Sciatic nerve (tissue), 2 donors: Measurements from ENCODE around the gene PPP1R16B. TPM values are rescaled to one million over a fixed set of nuclear protein-coding genes. Genes with fewer than 3 reads are reported as not detected.

ENCODE experiments used
- ATAC-seq: fragments of 200-7000 bp; cut with Tn5 transposase; one replicate; pipeline ENCODE4 v1.9.1; 2020; ENCODE audit warnings: mild to moderate bottlenecking, moderate library complexity
- DNase-seq: peaks from one replicate; pipeline ENCODE4 v3.0.0-alpha.2; 2020; ENCODE audit warnings: low spot score
- intact Hi-C: fragments of 100-400 bp; cut with DNase I; formaldehyde crosslinking; loops from one replicate; pipeline ENCODE4 v1.14.2; 2022
- total RNA-seq: library from RNA; stranded (reverse); fragmentation: NEBNext Ultra II Directional; extraction: Animal tissue kit (Norgen Biotek cat#: 25700); gene quantifications from one replicate; pipeline ENCODE4 v1.2.1, GENCODE V29; 2021
- donor health status: DM: no; HTN: no; CAD: no.
- donor health status: DM: no; HTN: no; CAD: no.

Gene PPP1R16B
- total RNA-seq, 1 donor from 2014 or later, result 7.5 TPM

GRCh38 chr20:38969708-38970107 lies 164.2 kb downstream of the PPP1R16B start:
- intact Hi-C loops, result loop anchor here (1.0 kb wide), 1 partner anchor 21 kb away; no protein-coding TSS in a partner anchor
- no peak for ATAC-seq

GRCh38 chr20:38970302-38970701 lies 164.8 kb downstream of the PPP1R16B start:
- intact Hi-C loops, result loop anchor here (1.0 kb wide), 1 partner anchor 20 kb away; no protein-coding TSS in a partner anchor
- no peak for ATAC-seq
- no peak for DNase-seq

More at GRCh38 chr20:38969708-38970107, 164.2 kb downstream of the PPP1R16B start:
- no peak for DNase-seq

Other genes starting within 250 kb of the PPP1R16B start
- not detected for gene ADIG, start 224.5 kb upstream of the PPP1R16B start, total RNA-seq
- not detected for gene ARHGAP40, start 203.9 kb upstream of the PPP1R16B start, total RNA-seq
- not detected for gene SLC32A1, start 81.2 kb upstream of the PPP1R16B start, total RNA-seq
- 8.5 TPM for gene ACTR5, start 57.2 kb upstream of the PPP1R16B start, total RNA-seq
- gene FAM83D, start 120.7 kb downstream of the PPP1R16B start, total RNA-seq, result 0.13 TPM
- 11.3 TPM for gene DHX35, start 156.6 kb downstream of the PPP1R16B start, total RNA-seq